Heart left ventricle (tissue), 13 donors: ENCODE measurements around the gene ZNF579.

Experiments
- POLR2A ChIP-seq, 2 donors: fragments of 450-650 bp; IDR thresholded peaks; one replicate each; pipeline ENCODE4 v1.6.1; 2017; ENCODE audit warnings: antibody characterized with exemption in 2 of 2, mild to moderate bottlenecking in 2 of 2, moderate library complexity in 2 of 2
- TF ChIP-seq, protein P1 (sequence below), 12 donors: fragments of 200-600 bp; sonication (generic) in 4 of 12; IDR thresholded peaks; one replicate each; pipeline versions ENCODE4 v1.5.0 to v1.8.0; 2018 to 2022; ENCODE audit warnings: antibody characterized with exemption in 12 of 12, mild to moderate bottlenecking in 5 of 12
- donor health status: ischemic (EF 13 %, LVEDD 7.1; RV severe dilation, severe dysfunction).
- donor health status: DM: no; HTN: yes; CAD: no.
- donor health status: DM: no; HTN: no; CAD: no.
- donor health status: ischemic (EF 25% LVEDD 6.9; RV normal size, moderate dysfunction).
- donor health status: ischemic (EF 25% LVEDD 5.7; RV mildly dilated, moderate dysfunction).
- donor health status: ischemic (EF 35%, LVEDD 5.7; RV mildly dilated, moderate dysfunction).
- donor health status: nonischemic (EF 11% LVEDD 7.7; RV severe dilation, severe dysfunction).
- donor health status: DM: yes; HTN: yes; CAD: no.
- donor health status: PGD.
- donor health status: ischemic (EF 29% LVEDD 5.4; RV normal size, mild dysfunction).
- donor health status: nonischemic (EF 23%, LVEDD 6.1; RV moderate dilation, normal function).

DNA sequence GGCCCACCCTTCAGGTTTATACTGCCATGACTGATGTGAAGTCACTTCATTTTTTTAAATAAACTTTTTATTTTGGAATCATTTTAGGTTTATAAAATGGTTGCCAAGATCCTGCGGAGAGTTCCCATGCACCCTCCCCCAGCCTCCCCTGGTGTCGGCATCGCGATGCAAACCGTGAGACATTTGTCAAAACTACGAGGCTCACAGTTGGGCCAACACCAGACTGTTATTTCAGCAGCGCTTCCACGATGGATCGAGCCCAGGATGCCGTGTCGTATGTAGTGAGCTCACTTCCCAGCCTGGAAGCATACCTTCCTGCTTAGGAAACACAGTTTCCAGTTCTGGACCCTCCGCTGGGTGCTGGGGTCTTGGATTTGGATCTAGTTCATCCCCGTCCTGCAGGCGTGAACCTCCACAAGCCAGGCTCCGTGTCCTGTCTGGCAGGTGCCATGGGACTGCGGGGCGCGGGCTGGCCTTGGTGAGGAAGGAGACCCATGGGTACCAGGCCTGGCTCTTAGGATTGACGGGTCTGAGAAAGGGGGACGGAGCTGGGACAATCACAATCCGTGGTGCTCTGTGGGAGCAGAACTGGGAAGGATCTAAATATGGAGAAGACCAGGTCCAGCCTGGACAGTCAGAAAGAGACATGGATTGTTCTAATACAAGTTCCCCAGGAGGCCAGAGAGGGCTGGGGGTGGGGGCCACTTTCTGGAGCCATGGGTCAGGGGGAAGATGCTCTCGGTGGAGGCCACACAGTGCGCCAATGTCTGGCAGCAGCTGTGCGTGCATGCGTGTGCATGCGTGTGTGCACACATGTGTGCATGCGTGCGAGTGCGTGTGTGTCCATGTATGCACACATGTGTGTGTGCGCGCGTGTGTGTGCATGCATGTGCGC is 41.3 kb downstream of the ZNF579 start:
- TF ChIP-seq, protein P1, sequence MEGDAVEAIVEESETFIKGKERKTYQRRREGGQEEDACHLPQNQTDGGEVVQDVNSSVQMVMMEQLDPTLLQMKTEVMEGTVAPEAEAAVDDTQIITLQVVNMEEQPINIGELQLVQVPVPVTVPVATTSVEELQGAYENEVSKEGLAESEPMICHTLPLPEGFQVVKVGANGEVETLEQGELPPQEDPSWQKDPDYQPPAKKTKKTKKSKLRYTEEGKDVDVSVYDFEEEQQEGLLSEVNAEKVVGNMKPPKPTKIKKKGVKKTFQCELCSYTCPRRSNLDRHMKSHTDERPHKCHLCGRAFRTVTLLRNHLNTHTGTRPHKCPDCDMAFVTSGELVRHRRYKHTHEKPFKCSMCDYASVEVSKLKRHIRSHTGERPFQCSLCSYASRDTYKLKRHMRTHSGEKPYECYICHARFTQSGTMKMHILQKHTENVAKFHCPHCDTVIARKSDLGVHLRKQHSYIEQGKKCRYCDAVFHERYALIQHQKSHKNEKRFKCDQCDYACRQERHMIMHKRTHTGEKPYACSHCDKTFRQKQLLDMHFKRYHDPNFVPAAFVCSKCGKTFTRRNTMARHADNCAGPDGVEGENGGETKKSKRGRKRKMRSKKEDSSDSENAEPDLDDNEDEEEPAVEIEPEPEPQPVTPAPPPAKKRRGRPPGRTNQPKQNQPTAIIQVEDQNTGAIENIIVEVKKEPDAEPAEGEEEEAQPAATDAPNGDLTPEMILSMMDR (IDR thresholded peaks at IDR 0.05): no peak
- TF ChIP-seq POLR2A (IDR thresholded peaks at IDR 0.05): no peak
